ENCODE measurements around the gene PPIE. TPM values are rescaled to one million over a fixed set of nuclear protein-coding genes. Genes with fewer than 3 reads are reported as not detected.
"Not testable (repeated sequence)": the region's sequence is repeated elsewhere in the genome, so short reads cannot be mapped to it uniquely, and the experiment has no call there.

PPIE gene
- total RNA-seq, 2 experiments from 2014 or later: 66.9 to 68.0 TPM

- no peak overlapping the region for H3K27ac Mint-ChIP-seq
- no peaks in the 10 kb centered on the region for H3K27me3 Mint-ChIP-seq
- DNase-seq: no peak
- H3K4me3 Mint-ChIP-seq: no peak overlapping the region
- no peaks in the 10 kb centered on the region for H3K4me1 Mint-ChIP-seq
- no peaks in the 10 kb centered on the region for H3K9me3 Mint-ChIP-seq
- peaks cover 8% of the 10 kb centered on the region for H3K36me3 Mint-ChIP-seq
Observed at GRCh38 chr1:39760074-39761008, 21.7 kb downstream of the PPIE start.

DNA sequence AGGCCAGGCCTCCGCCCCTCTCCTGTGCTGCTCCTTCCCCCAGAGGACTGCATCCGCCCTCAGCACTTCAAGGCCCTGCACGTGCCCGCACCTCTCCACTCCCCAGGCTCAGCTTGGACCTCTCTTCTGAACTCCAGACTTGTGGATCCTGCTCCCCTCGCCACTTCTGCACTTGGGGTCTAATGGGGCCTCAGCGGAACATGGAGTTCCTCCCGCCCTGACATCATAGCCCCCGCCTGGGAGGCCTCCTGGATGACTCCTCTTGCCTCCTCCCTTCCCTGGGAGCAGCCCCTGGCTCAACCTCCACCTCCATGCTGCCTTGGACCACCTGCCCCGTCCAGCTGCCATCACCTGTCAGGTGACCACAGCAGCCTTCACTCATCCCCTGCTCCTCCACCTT, 22.3 kb downstream of the PPIE start:
- DNase-seq: no peak
- Mint-ChIP-seq H3K9me3 (no peaks in the 10 kb centered on the region), H3K36me3 (peaks cover 8% of the 10 kb centered on the region), H3K4me1 (no peaks in the 10 kb centered on the region), H3K4me3 (no peak overlapping the region), H3K27me3 (no peaks in the 10 kb centered on the region), H3K27ac (no peak overlapping the region)

DNA sequence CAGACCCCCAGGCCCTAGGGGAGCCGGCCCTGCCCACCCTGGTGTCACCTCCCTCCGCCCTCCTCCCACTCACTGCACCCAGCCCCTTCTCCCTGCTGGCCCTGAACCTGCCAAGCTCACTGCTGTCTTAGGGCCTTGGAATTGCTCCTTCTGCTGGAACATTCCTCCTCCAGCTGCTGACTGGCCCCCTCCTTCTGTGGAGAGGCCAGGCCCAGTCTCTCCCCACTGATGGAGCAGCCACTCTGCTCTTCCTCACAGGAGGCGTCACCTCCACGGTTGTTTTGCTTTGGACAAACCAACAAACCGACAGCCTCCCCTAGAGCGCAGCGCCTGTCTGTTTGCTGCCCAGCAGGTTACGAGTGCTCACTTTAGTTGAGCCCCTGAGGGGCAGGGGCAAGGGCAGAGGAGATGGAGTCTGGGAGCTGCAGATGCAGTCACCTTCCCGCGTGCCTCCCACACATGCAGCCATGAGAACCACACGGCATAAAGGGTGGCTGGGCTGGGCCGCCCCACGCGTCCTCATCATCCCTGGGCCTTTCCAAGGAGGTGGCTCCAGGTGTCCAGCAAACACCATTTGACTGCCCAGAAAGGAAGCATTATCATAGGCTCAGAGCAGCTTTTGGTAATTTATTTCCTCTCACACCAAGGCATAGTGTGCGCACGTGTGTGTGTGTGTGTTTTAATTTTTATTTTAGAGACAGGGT, 23.0 kb downstream of the PPIE start:
- Mint-ChIP-seq H3K36me3 (peaks cover 6% of the 10 kb centered on the region), H3K27me3 (no peaks in the 10 kb centered on the region), H3K4me3 (no peak overlapping the region), H3K27ac (no peak overlapping the region), H3K4me1 (no peaks in the 10 kb centered on the region), H3K9me3 (no peaks in the 10 kb centered on the region)
- DNase-seq: no peak

DNA sequence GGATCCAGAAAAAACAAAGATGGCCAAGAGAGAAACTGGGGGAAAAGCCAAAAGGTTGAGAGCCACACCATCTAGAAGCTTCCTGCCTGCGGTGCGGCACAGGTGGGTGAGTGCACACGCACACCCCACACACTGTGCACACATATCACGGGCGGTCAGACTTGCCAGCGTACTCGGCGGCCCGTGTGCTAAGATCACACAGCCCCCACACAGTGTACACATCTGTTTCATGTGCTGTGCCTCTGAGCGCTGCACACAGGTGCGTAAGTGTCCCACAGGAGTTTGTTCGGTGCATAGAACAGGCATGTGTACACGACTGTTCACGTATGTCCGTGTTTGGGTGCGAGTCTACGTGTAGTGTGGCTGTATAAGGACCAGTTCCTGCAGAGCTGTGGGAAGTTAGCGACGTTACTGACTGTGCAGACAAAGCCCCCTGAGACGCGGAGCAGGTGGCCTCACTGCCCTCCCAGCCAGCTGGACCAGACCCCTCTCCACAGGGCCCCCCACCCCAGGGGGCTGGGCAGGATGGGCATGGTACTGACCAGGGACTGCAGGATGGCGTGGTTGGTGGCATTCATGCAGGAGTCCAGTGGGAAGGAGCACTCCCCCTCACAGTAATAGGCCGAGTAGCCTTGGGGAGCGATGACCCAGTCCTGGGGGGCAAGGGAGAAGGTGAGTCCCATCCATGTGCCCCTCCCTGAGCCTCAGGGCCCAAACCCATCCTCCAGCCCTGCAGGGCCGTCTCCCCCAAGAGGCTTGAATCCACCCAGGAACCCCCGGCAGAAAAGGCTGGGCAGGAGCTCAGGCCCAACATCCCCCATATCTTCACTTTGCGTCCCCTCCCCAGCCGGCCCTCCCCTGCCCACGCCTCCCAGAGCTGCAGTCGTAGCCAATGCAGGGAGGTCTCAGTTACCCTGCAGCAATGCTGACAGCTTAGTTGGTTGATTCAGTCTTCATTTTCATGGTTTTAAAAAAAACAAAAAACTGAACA, 24.2 kb downstream of the PPIE start:
- Mint-ChIP-seq H3K4me1 (no peaks in the 10 kb centered on the region), H3K27me3 (no peaks in the 10 kb centered on the region), H3K9me3 (no peaks in the 10 kb centered on the region), H3K36me3 (peaks cover under 1% of the 10 kb centered on the region), H3K27ac (no peak overlapping the region), H3K4me3 (no peak overlapping the region)
- no peak for DNase-seq

GRCh38 chr1:39763619-39764374, 25.1 kb downstream of the PPIE start:
- H3K36me3 Mint-ChIP-seq, H3K4me1 Mint-ChIP-seq, H3K27ac Mint-ChIP-seq, H3K4me3 Mint-ChIP-seq, H3K27me3 Mint-ChIP-seq, DNase-seq, H3K9me3 Mint-ChIP-seq: not testable (repeated sequence)

- not testable (repeated sequence) for DNase-seq, H3K27me3 Mint-ChIP-seq, H3K4me3 Mint-ChIP-seq, H3K36me3 Mint-ChIP-seq, H3K4me1 Mint-ChIP-seq, H3K9me3 Mint-ChIP-seq, H3K27ac Mint-ChIP-seq
Observed at GRCh38 chr1:39764512-39764911, 25.8 kb downstream of the PPIE start.

DNA sequence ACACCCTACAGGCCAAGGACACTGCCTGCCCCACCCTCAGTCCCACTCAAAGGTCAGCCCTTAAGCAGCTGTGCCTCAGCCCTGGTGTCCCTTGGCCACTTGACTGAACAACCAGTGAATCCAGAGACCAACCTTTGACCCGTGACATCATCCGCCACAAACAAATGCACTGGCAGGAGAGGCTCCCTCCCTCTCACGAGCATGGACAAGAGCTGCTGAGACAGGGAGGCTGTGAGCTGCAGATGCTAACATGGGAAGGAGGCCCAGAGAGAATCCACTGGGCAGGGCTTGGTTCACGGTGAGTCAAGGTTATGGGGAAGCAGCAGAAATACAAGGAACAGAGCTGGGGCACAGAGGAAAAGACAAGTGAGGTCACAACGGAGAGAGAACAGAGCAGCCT, 27.8 kb downstream of the PPIE start:
- not testable (repeated sequence) for H3K4me3 Mint-ChIP-seq, DNase-seq, H3K36me3 Mint-ChIP-seq, H3K4me1 Mint-ChIP-seq, H3K27ac Mint-ChIP-seq, H3K9me3 Mint-ChIP-seq, H3K27me3 Mint-ChIP-seq

DNA sequence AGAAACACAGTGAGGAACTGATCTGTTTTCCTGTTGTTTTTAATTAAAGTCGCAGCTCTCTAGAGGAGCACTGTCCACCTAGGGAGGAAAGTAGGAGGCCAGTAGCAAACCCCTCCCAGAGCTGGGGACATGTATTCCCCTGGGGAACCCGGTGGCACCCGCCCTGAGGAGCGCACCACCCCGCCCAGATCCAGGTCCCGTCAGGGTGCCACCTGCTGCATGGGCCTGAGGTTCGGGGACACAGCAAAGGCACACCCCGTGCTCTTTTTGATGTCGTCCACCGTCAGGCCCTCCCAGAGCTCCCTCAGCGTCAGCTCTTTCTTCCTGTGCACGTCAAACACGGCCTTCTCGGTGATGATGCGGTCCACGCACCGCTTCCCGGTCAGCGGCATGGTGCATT, 30.8 kb downstream of the PPIE start:
- not testable (repeated sequence) for H3K27ac Mint-ChIP-seq, DNase-seq, H3K4me1 Mint-ChIP-seq, H3K27me3 Mint-ChIP-seq, H3K36me3 Mint-ChIP-seq, H3K9me3 Mint-ChIP-seq, H3K4me3 Mint-ChIP-seq

DNA sequence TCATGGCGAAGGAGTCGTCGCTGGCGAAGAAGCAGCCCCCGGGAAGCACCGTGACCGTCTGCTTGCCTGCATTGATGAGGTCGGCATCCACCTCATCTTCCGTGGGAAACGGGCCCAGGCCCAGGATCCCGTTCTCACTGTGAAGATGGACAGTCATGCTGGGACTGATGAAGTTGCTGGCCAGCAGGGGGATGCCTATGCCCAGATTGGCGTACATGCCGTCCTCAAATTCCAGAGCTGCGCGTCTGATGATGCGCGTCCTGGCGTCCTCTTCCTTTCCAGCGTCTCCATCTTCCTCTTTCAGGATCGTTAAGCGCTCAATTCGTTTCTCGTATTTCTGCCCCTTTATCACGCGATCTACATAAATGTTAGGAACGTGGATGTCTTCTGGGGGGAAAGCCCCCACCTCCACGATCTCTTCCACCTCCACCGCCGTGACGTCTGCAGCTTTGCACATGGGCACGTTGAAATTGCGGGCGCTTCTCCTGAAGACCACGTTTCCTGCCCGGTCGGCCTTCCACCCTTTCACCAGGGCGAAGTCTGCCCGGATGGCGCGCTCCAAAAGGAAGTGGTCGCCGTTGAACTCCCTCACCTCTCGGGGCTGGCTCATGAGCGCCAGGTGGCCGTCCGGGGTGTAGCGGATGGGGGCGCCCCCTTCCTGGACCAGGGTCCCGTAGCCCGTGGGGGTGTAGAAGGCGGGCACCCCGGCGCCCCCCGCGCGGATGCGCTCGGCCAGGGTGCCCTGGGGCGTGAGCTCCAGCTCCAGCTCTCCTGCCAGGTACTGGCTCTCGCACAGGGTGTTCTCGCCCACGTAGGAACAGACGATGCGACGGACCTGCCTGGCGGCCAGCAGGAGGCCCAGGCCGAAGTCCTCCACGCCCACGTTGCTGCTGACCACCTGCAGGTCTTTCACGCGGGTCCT, 31.7 kb downstream of the PPIE start:
- peak overlapping the region; percentile 64 for H3K27ac Mint-ChIP-seq
- H3K27me3 Mint-ChIP-seq: not testable (repeated sequence)
- peak; percentile 64 for DNase-seq

GRCh38 chr1:39771022-39771532, 32.4 kb downstream of the PPIE start, which contains the start of gene OXCT2:
TSS of gene OXCT2 (minus strand) at chr1:39771348. CDS start at chr1:39771255, 93 bp downstream.
- H3K27me3 Mint-ChIP-seq, H3K9me3 Mint-ChIP-seq, H3K4me1 Mint-ChIP-seq, H3K36me3 Mint-ChIP-seq: not testable (repeated sequence)
- peak; percentile 31 for DNase-seq
- peak within 1 kb of the TSS; percentile 64 for H3K27ac Mint-ChIP-seq
- peak within 1 kb of the TSS; percentile 64 for H3K4me3 Mint-ChIP-seq

More for the DNA sequence above, 31.7 kb downstream of the PPIE start:
- H3K4me1 Mint-ChIP-seq, H3K36me3 Mint-ChIP-seq, H3K9me3 Mint-ChIP-seq: not testable (repeated sequence)
- H3K4me3 Mint-ChIP-seq: peak overlapping the region; percentile 64

DNA sequence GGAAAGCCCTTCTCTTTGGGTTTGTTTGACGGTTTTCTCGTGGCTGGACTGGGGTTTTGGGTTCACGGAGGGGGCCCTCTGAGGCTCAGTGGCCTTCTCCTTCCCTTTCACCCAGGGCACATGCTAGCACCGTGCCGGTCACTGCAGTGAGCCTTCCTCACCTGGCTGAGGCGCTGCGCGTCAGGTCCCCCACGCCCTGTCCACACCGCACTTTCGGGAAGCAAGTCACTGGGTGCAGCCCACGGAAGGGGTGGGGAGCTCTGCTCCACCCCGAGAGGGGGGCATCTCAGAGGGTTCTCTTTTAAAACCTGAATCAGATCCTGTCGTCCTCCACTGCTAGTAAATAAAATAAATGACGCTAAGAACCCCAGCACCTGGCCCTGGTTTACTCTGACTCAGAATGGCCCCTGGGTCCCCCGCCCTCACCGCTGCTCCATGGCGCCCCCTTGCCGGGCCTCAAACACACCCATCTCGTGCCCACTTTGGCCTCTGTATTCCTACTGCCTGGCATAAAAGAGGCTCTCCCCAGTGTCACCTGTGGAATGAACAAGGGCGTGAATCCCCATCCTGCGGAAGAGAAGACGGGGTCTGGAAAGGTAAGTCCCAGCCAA, 34.8 kb downstream of the PPIE start:
- not testable (repeated sequence) for H3K4me3 Mint-ChIP-seq, H3K4me1 Mint-ChIP-seq, H3K27me3 Mint-ChIP-seq, H3K9me3 Mint-ChIP-seq, DNase-seq, H3K36me3 Mint-ChIP-seq, H3K27ac Mint-ChIP-seq

DNA sequence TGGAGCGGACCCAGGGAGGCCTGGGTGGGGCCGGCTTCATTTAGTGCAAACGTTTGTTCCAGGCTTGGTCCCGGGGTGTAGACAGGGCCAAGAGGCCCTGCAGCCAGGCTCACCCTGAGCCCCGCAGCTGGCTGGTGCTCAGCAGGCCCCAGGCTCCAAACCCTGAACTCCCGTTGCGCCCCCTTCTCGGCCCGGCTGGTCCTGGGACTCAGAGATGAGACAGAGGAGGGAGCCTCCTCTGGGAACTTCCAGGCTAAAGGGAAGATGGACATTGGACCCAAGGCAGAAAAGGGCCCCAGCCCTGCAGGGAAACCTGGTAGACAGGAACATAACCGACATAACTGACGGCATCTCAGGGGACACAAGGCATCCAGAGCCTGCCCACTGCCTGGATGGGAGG, 36.5 kb downstream of the PPIE start:
- H3K4me3 Mint-ChIP-seq, H3K27ac Mint-ChIP-seq, H3K36me3 Mint-ChIP-seq, H3K9me3 Mint-ChIP-seq, DNase-seq, H3K4me1 Mint-ChIP-seq, H3K27me3 Mint-ChIP-seq: not testable (repeated sequence)

Measured in activated naive CD8-positive, alpha-beta T cell treated with anti-CD3 and anti-CD28 coated beads for 36 hours (primary cell).